NCI-H524 (cell line): ENCODE data around the gene CNTFR.
"Not testable (repeated sequence)": the region's sequence is repeated elsewhere in the genome, so short reads cannot be mapped to it uniquely, and the experiment has no call there.

Experiments used
- DNase-seq, 2 experiments: peaks; one replicate each; lab custom pipeline; 2025; lab: John Stamatoyannopoulos, UW

The CNTFR gene

DNA sequence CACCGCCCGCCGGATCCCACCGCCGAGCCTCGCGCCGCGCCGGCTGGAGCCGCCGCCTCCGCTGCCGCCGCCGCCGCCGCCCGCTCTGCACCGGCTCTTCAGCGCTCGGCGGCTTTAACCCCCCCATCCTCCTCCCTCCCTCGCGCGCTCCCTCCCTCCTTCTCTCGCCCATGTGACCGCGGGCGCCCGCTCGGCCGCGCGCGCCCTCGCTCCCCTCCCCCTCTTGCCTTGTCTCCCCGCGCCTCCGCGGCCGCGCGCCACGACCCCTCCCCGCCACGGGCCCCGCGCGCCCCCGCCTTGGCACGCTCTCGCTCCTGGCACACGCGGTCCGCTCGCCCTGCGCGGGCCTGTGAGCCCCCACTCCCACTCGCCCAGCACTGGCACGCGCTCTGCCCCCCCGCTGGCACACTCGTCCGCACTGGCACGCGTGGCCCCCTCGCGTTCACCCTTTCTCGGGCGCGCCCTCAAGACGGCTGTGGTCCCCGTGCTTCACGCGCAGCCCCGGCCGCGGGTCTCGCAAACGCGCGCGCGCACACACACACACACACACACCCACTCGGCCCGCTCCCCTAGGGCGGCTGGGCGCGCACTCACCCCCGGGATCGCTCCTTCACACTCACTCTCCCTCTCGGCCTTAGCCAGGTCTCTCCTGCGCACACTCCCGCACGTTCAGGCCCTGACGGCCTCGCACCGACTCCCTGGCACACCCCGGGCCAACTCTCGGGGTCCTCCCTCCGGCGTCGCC lies at the start of gene CNTFR:
Gene CNTFR, minus strand, starts transcription at position 89 of the 745 bp plus-strand sequence. CDS start 20,743 bp downstream, outside the sequence.
- DNase-seq, result peak in 1 of 2 experiments; percentile 58

GRCh38 chr9:34639322-34639721 lies 49.8 kb upstream of the CNTFR start:
- not testable (repeated sequence) for DNase-seq

GRCh38 chr9:34638138-34638445 lies 48.6 kb upstream of the CNTFR start:
- no peak for DNase-seq

GRCh38 chr9:34637356-34638137 lies 48.0 kb upstream of the CNTFR start, which contains the start of gene SIGMAR1:
Gene SIGMAR1, minus strand, starts transcription at chr9:34637787. Its CDS starts 90 bp downstream, at chr9:34637697.
- peak; percentile 92 to 93 for DNase-seq

DNA sequence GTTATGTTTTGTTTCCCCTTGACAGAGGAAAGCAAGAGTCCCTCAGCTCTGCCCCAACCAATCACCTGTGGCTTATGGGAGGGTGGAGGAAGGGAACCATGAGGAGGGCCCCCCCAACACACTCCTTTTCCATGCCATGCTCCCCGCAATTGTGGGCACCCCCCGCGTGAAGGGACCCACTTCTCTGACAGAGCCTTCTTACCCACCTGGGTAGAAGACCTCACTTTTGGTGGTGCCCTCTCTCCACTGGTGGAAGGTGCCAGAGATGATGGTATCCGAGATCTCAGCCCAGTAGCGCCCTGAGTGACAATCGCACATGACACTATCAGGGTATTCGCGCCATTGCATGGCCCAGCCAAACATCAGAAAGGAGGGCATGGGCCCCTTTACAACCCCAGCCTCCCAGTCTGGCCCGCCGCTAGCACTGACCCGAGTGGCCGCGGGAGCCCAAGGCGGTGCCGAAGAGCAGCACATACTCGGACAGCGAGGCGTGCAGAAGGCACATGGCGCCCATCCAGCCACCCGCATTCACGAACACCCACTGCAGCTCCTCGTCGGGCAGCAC lies 47.3 kb upstream of the CNTFR start:
- peak in 1 of 2 experiments; percentile 42 for DNase-seq

- no peak for DNase-seq
Measured at GRCh38 chr9:34635556-34635955, 46.0 kb upstream of the CNTFR start.

GRCh38 chr9:34634551-34635248 lies 45.2 kb upstream of the CNTFR start:
- DNase-seq, result no peak

DNA sequence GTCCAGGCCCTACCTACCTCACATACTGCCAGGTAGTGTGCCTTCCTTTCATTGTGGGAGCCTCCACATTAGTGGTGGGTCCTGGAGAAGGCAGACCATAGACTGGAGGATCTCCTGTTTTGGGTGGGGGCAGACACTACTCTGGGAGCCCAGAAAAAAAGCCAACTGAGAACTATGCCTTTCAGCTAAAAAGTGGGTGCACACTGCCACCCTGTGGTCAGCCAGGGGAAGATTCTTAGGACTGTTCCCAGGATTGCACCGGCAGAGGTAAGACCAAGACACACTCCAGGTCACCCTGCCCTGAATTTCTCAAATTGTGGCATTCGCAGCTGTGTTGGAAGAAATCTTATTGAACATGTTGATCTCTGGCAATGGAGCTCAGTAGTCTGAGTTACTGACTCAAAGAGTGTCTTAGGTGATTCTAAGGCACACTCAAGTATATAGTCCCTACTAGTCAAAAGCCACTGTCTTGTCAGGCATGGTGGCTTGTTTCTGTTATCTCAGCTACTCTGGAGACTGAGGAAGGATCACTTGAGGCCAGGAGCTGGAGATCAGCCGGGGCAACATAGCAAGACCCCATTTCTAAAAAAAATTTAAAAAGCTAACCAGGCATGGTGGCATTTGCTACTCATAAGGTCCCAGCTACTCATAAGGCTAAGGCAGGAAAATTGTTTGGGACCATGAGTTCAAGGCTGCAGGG lies 44.5 kb upstream of the CNTFR start:
- peak; percentile 30 to 68 for DNase-seq

- DNase-seq, result no peak
Measured at GRCh38 chr9:34633166-34633565, 43.6 kb upstream of the CNTFR start.

DNA sequence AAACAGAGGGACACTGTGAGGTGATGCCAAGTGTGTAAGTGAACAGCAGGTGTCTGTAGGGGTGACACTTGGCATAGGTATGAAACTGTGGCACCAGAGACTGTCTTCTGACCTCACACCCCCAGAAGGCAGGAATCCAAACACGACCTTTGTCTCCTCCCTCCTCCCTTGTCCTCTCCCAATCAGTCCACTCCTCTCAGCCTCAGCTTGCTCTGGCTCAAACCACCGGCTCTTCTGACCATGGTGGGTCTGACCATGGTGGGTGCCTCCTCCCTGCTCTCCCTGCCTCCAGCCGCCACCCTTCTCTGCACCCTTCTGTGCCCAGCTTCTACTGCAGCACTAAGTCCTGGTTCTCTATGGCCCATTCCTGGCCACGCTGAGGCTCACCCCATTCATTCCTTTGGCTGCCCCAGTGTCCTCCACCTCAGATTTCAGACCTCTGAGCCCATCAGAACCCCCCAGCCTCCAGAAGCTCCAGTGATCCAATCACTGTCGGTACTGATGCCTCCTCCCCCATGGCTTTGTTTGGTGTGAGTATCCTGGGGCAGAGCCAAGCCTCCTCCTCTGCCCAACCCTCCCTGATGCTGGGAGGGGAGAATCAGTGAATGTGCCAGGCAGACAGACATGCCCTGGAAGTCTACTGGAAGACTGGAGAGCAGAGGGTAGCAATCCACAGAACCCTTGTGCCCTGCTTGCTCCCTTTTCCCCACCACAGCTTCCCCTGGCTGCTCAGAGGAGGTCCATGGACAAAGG lies 41.1 kb upstream of the CNTFR start:
- DNase-seq, result no peak

DNA sequence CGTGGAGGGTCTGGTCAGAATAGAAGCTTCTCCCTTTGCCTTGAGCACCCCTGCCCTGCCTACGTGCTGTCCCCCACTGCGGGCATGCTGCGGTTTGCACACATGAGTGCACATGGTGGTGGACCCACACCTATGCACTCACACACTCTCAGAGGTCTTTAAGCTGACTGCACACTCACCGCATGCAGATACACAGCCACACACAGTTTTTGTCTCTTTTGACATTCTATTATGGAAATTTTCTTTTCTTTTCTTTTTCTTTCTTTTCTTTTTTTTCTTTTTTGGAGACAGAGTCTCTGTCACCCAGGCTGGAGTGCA lies 39.9 kb upstream of the CNTFR start:
- no peak for DNase-seq

GRCh38 chr9:34628656-34629490 lies 39.3 kb upstream of the CNTFR start, which contains the start of gene ARID3C:
Gene ARID3C, minus strand, starts transcription at chr9:34629066. Its CDS starts 1,052 bp downstream, at chr9:34628014.
- peak in 1 of 2 experiments; percentile 25 for DNase-seq

DNA sequence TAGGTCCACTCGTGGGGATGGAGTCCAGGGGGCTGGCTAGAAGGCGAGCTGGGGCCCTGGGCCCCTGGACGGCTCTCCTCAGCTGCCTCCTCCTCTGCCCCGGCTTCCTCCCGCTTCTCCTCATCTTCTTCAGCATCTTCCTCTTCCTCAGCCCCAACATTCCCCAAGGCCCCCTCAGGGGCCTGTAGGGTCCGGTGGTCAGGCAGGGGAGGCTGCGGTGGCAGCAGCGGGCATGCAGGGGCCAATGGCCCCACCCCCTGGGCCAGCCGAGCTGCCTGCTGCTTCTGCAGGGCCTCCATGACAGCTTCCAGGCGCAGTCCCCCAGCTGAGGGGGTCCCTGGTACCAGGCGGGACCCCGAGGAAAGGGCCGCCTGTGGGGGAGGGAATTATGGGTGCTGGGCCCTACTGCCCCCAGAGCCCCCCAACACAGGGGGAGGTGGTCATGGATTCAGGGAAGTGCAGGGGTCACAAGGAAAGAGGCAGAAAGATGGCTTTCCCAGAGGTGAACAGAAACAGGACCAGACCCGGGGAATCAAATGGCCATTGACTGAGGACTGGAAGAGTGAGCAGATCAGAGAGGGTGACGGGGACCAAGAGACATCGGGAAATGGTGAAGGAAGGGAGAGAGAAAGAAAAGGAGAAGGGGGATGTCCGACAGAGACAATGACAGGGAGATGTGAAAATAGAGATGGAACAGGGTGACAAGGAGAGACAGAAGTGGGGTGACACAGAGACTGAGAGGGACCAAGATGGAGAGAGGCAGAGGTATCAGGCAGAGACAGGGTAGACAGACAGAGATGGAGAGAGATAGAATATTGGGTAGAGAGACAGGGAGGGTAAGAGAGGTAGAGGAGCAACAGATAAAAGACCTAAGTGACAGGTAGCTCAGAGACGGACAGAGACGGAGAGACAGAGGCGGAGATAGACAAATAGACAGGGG lies 38.5 kb upstream of the CNTFR start:
- no peak for DNase-seq

GRCh38 chr9:34625186-34625486 lies 35.6 kb upstream of the CNTFR start:
- DNase-seq, result no peak

DNA sequence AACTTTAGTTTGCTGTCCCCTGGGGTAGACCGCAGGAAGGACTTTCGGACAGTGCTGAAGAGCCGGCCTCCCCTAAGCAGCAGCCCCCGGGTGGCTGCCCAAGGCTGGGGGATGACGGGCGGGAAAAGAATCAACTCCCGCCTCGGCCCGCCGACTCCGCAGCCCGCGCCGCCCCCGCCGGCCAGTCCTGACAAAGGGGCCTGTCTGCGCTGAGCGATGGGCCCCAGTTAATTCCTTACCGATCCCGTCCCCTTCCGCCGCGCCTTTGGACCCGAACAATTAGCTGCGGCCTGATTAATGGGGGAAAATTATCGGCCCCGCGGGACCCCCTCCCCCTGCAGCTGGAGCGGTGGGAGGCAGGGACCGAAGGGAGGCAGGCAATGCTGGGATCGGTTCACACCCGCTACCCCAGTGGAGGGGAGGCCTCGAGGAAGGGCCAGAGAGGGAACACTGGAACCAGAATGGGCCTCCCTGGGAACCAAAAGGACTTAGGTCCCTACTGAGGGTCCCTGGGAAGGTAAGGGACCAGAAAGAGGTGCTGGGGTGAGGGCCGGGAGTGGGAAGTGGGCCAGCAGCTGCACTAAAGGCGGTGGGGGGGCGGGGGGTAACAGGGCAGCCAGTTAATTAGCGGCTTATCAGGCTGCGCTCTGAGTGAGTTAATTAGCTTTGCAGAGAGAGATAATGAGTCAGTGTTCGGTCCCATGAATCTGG lies 35.1 kb upstream of the CNTFR start:
- no peak for DNase-seq

DNA sequence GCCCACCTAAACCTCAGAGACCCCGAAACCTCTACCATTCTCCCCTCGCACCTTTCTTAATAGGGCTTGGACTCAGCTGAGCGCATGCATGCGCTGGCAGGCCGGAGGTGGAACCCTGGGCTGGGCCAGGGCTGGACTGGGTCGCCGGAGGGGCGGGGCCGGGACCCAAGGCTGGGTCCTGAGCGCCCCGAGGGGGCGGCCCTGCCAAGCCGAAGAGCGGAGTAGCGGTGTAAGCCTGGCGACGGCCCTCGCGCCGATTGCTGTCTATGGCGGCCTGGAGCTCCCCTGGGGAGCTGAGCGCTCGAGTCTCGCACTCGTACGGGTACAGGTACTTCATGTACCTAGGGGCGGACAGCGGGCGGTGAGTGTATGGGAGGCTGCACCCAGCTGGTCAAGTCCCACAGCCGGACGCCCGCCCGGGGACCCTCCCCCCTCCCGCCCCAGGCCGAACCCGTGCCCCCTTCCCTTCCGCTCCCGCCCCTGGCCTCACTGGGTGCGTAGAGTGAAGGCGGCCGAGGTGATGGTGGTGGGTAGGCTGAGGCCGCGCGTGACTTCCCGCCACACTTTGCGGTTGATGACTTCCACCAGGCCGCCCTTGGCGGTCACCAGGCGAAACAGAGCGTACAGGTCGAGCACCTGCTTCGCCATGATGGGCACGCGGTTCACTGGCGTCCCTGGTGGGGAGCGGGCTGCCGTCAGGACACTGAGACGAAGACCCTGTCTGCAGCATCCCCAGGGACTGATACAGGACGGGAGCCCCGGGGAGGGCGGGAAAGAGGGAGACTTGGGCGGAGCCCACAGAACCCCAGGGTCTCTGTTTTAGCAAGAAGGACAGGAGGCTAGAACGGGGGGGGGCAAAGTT lies 34.1 kb upstream of the CNTFR start:
- DNase-seq, result no peak
